HS-27A (cell line): Measurements from ENCODE around the gene CCN2.
"Not testable (repeated sequence)": the region's sequence is repeated elsewhere in the genome, so short reads cannot be mapped to it uniquely, and the experiment has no call there.

Experiments used
- DNase-seq: peaks from one replicate; pipeline ENCODE4 v3.0.0-alpha.2; 2012; ENCODE audit warnings: low read depth, missing footprints

Gene CCN2

DNA sequence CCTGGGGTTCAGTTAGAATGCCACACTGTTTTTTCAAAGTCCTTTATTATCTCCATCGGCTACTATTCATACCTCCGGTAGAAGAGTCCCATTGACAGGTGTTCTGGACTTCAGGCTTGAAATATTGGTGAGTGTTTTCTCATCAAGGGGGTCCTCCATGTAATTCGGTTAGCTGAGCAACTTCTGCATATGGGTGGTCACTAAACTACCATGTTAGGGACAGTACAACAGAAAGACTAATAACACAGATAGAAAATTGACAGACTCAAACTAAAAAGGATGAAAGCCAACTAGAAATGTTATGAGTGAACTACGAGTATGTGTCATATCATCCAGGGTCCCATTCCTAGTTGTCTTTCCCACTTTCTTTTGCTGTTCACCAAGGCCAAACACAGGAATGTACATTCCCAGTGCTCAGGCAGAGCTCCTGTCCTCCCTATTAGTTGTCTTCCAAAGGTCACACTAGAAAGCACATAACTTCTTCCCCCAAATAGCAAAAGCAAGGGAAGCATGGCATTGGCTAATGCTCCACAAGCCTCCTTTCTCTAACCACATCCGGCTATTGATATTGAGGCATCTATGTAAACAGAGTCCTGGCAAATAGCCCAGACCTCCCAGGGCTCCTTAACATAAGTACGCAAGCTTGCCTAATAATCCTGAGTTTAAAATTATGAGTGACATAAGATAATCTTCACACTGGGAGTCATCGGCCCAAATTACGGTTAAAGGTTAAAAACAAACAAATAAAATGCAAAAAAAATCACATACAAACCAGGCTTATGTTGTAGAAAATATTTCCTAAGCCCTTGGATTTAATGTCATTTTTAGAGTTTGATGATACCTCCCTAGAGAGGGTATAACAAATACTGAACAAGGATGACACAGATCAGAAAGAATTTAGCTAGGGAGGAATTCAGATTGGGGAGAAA lies 13.2 kb downstream of the CCN2 start:
- DNase-seq, result no peak

DNA sequence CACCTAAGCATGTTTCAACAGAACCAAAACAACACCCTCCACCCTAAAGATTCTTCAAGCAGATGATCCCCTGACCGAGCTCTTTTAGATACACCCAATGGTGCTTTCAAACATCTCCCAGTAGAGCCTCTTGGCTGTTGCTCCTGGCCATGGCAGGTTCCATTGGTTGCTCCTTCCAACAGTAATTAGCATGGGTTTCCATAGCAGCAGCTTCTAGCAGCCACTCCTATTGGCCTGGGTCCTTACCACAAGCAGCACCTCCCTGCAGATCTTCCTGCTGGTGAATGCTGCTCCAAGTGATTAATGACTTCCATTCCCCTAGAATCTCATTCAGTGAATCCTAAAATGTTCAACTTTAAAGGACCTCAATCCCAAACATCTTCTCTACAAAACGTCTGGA lies 13.9 kb downstream of the CCN2 start:
- no peak for DNase-seq

DNA sequence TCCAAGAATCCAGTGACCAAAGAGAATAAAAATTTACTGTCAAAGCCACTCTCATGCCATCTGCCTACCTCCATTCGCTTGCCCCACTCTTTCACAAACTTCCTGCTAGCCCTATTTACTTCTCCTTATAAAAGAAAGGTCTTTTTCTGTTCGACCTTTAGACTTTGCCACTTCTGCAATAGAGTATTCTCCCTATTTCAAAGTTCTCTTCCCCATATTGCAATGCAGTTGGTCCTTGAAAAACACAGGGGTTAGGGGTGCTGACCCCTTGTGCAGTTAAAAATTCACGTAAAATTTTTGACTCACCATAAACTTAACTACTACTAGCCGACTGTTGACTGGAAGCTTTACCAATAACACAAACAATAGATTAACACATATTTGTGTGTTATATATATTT lies 15.0 kb downstream of the CCN2 start:
- DNase-seq, result no peak

DNA sequence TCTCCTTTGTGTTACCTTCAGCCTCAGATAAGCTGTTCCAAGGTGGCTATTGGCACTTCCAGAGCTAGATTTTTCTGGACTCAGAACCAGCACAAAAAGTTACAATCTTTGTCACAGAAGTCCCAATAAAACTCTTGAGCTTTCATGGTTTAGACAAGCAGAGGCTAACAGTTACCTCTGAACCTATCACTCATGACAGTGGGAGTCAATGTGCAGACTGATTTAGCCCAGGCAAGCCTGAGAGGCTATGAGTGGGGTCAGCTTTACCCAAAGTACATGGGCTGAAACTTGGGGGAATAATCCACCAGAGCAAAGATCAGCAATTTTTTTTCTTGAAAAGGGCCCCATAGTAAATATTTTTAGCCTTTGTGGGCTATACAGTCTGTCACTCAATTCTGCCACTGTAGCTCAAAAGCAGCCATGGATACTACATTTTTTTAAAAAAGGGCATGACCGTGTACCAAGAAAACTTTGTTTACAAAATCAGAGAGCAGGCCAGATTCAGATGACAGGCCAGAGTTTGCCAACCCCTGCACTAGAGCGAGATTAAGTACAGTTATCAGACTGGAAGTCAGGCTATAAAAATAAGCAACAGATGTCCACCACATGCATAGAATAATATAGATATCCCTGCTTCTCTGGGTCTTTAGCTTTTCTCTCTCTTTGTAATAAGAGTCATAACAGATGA lies 20.0 kb downstream of the CCN2 start:
- DNase-seq, result no peak

DNA sequence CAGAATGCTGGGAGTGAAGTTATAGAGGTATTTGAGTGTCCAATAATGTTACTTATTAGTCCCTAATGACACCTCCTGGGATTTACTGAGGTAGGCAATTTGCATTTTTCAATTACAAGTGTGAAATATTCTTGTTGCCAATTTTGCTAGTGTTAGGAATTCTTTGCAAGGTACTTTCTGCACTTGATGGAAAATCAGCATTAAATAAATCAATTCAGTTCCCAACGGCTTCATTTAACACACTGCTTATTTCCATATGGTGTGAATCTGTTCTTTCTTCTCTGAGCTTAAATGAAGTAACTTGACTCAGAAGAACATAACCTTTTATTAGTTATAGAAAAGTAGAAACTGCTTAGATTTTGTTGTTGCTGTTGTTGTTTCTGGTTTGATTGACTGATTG lies 21.2 kb downstream of the CCN2 start:
- no peak for DNase-seq

DNA sequence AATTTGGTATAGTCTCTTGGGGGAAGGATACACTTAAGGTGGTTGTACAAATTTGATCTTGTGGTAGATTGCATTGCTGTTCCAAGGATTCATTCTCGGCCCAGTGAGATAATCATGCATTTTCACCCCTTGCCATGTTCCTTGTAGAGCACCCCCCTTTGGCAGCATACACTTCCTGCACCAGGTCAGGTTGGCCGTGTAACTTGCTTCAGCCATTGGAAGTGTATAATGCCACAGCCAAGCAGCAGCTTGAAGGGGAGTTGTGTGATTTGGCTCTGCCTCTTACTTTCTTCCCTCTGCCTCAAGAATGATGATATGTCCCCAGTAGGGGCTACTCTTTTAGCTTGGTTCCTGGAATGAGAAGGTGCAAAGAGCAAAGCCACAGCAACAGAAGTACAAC lies 21.9 kb downstream of the CCN2 start:
- no peak for DNase-seq

DNA sequence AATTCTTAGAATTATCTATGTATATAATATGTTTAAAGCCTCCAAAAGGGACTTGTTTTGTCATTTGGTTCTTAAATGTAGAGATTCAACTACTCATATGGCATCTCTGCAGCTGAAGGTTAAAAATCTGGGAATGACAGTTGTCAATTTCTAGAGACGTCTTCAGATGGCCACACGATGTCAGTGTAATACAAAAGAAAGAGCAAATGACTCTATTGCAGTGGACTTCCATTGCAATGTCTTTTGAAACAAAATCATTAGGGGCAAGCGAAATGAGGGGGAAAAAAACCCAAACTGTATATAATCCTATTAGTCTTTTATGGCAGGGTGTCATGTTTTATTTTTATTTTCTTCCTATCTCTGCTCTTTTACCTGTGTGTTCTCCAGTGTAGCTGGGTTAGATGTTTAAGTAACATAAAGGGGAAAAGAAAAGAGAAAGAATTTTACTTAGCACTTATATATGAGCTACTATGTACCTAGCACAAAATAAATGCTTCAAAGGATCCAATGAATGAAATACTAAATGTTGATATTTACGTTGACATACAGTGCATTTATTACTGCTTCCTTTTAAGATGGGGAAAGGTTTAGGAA lies 26.2 kb downstream of the CCN2 start:
- DNase-seq, result no peak

DNA sequence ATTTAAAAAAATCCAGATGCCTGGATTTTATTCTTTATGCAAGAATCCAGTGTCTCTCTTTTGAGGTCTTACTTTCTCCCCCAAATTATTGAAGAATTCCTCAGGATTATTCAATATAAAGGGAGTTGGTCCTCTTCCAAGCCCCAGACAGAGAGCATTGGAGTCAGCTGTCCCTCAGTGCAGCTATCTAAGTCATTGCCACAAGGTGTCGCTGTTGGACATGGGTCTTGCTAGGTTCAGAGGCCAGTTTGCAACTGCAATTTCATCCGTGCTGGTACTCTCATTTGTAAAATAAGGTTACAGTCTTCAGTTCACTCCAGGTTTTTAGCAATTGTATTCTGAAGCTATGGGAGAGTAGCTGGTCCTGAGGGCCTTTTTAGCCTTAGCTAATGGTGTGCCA lies 27.8 kb downstream of the CCN2 start:
- no peak for DNase-seq

DNA sequence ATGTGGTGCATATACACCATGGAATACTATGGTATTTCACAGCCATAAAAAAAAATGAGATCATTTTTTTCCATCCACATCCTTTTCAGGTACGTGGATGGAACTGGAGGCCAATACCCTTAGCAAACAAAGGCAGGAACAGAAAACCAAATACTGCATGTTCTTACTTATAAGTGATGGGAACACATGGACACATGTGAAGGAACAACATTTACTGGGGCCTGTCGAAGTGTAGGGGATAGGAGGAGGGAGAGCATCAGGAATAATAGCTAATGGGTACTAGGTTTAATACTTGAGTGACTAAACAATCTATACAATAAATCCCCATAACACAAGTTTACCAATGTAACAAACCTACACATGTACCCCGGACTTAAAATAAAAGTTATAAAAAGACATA lies 30.5 kb downstream of the CCN2 start:
- no peak for DNase-seq

DNA sequence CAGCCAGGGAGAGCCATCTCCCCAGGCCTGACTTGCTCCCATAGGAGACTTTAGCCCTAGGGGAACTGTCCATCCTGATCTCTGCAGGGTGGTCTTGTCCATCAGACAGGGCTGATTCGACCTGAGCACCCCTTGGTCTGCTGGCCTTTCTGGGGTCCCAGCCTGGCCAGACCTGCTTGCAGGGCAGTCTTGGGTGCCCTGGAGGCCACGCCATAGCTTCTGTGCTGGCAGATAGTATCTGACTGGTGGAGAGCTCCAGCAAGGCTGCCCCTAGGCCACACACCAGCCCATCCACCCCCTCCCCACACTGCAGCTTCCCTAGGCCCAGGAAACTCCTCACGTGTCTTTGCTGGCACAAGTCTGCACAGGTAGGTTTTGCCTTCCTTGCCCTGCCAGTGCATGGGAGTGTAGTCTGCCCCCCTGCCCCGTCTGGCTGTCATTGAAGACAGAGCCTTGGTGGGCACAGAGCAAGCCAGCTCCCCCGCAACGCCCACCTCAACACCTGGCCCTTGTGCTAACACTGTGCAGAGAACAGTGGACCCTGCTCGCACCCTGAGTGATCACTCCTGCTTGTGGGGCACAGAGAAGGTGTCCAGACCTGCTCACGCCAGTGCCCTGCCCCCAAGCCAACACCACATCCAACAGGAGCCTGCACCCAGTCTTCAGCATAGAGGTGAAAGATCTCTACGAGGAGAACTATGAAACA lies 32.4 kb downstream of the CCN2 start:
- no peak for DNase-seq

DNA sequence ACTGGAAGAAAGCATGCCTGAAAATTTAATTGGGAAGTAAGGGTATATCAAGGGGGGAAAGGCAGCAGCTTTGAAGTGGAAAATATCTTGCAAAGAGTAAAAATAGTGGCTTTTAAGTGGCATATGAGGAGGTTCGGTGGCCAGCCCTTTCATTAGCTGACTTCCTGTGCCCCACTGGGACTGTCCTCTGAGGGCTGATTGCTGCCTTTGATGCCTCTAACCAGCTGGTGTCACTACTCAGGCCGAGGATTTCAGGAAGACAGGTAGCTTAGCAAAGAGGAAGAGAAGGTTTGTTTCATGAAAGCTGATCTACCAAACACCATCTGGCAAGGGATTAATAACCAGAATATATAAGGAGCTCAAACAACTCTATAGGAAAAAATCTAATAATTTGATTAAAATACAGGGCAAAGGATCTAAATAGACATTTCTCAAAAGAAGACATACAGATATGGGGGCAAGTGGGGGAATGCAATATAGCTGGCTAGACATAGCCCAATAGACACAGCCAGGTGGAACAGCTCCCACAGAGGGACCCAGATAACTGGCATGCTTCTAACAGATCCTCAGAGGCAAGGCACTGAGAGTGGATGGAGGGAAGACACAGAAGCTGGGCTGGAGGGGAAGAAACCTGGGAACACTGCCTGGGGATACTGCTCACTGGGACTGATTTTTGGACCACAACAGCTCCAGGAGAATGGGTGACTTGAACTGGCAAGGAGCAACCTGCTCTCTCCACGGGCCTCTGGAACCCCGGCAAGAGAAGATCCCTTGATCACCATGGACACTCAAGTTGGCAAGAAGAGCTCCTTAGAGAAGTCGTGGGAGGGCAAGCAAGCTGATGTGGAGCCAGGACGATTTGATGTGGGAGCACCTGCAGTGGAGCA lies 33.2 kb downstream of the CCN2 start:
- DNase-seq, result no peak

DNA sequence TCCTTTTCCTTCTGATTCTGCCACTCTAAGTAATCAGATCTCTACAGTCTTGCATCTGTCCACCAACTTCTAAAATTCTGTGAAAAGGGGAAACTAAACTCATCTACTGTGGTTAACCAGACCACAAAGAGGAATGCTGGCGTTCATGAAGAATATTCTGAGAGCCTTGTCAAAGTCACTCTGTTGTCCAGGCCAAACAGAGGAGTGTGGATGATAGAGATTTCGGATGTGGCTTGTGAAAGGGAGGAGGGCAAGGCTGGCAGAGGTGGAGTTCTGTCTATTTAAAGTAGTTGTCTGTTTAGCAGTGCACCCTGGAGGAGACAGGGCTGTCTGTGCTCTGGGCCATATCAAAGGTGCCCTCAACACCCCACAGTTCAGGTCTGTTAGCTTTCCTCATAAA lies 33.9 kb downstream of the CCN2 start:
- DNase-seq, result no peak

DNA sequence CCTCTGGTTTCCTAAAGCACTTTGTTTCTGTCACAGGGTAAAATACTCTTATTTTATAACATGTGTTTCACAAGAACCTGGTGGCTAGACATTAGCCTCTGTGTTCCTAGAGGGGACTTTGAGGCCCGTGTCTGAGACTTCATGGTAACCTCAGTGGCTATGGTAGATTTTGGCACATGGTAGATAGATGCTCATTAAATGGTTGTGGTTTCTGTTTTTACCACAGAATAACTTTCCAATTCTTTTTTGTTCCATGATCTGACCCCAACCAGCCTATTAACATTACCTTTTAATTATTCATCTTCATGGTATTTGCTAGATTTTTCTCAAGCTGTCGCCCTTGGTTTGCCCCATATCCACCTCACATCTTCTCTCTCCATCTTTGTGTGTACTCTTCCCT lies 34.3 kb downstream of the CCN2 start:
- DNase-seq, result no peak

DNA sequence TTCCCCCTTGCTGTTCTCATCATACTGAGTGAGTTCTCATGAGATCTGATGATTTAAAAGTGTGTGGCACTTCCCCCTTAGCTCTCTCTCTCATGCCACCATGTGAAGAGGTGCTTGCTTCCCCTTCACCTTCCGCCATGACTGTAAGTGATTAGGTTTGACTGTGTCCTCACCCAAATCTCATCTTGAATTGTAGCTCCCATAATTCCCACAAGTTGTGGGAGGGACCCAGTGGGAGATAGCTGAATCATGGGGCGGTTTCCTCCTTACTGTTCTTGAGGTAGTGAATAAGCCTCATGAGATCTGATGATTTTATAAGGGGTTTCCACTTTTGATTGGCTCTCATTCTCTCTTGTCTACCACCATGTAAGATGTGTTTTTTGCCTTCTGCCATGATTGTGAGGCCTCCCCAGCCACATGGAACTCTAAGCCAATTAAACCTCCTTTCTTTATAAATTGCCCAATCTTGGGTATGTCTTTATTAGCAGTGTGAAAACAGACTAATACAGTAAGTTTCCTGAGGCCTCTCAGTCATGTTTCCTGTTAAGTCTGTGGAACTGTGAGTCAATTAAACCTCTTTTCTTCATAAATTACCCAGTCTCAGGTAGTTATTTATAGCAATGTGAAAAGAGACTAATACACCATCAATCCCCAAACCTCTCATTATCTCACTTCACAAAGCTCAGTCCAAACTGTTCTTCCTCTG lies 34.9 kb downstream of the CCN2 start:
- not testable (repeated sequence) for DNase-seq

DNA sequence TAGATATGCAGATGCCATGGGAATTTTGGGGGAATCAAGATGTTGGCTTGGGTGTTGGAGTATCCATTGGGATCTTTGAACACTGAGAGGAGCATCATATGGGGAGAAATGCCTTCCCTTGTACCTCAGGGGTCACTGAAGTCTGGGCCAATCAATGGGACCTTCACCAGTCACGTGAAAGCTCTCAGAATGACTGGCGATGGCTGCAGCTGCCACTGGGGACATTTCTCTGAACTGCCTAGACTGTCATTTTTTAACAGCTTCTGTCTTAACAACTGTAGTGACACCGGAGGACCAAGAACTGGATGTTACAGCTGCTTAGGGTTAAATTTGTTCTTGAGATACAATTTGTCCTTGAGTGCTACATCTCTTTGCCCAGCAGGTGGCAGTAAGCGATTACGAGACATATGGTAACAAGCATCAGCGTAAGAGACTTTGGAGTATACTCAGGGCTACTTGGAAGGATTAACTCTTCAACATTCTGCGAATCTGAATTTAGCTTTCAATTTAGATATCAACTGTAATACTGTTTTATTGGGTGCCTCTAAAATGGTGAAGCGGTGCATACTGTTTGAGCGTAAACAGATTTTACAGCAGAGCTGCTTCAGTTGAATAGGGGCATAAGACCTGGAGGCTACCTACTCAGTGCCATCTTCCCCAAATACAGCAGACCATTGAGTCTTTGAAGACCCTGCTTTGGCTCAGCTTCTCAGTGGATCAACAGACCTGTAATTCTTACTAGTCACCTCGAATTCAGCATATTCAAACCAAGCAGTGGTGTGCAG lies 36.0 kb downstream of the CCN2 start:
- no peak for DNase-seq

DNA sequence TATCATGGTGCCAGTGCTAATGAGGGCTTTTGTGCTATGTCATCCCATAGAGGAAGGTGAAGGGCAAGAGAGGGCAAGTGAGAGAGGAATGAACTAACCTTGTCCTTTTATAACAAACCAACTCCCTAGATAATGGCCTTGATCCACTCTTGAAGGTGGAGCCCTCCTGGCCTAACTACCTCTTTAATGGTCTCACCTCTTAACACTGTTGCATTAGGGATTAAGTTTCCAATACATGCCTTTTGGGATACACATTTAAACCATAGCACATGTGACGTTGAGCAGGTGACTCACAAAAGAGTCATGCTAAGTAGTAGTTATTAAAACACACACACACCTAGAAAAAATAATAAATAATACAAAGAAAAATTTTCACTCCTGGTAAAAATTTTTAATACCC lies 36.9 kb downstream of the CCN2 start:
- no peak for DNase-seq

DNA sequence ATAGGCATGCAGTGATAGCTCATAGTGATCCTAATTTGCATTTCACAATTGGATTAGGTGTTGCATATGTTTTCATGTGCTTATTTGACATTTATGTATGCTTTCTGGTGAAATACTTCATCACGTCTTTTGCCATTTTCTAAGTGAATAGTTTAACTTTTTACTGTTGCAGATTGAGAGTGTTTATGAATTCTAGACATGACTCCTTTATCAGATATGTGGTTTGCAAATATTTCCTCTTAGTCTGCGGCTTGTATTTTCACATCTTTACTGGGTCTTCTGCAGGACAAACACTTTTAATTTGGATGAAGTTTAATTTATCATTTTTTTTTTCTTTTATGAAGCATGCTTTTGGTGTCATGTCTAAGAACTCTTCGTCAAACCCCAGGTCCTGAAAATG lies 39.2 kb downstream of the CCN2 start:
- DNase-seq, result no peak

DNA sequence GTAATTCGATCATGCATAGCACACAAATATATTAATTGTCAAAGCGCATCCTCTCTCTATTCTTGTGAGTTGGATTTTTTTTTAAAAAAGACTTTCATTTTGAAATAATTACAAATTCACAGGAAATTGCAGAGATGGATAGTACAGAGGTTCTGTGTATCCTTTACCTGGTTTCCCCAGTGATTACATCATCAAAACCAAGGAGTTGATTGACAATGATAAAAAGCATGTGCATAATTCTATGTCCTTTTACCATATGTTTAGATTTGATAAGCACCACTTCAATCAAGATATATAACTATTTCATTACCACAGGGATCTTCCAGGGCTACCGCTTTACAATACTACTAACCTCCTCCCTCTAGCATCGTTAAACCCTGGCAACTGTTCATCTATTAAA lies 40.2 kb downstream of the CCN2 start:
- DNase-seq, result no peak

DNA sequence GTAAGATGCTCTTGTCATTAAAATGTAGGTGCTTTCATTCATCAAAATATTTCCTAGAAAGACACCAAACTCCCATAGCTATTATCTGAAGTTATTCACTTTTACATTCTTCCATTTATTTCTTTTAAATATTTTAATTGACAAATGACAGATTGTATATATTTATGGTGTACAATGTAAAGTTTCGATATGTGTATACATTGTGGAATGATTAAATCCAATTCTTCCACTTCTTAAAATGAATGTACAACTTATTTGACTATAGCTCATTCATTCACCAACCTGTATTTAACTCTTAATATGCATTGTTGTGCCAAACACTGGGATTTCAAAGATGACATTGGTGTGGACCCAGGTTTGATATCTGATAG lies 41.0 kb downstream of the CCN2 start:
- no peak for DNase-seq
